22Rv1 (cell line): ENCODE measurements around the gene KIF15.

Experiments used
- H3K27ac ChIP-seq: fragments of 450-650 bp; 2 replicates; pipeline ENCODE4 v1.5.1; 2017
- ZFX ChIP-seq: fragments of 450-650 bp; IDR thresholded peaks from 2 replicates; pipeline ENCODE4 v1.6.1; 2017; ENCODE audit warnings: antibody characterized with exemption, borderline replicate concordance
- TF ChIP-seq, protein P1 (sequence below): fragments of 450-650 bp; IDR thresholded peaks from 2 replicates; pipeline ENCODE4 v1.5.1; 2017; ENCODE audit warnings: mild to moderate bottlenecking

Gene KIF15

DNA sequence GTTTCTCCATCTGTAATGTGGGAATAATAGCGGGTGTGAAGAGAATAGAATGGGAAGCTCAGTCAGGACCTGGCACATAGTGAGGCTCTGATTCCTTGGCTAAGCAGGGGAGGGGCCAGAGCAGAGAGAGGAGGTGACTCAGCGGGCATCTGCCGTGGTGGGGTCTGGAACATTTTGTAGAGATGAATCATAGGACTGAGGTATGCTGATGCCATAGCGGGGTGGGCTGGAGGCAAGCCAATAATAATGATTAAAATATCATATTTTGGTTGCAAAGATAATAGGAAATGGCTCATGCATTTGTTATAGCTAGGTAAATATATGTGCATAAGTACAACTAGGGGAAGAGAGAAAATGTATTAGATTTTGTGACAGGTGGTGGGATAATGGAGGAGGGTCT lies 124.0 kb downstream of the KIF15 start:
- TF ChIP-seq, protein P1, sequence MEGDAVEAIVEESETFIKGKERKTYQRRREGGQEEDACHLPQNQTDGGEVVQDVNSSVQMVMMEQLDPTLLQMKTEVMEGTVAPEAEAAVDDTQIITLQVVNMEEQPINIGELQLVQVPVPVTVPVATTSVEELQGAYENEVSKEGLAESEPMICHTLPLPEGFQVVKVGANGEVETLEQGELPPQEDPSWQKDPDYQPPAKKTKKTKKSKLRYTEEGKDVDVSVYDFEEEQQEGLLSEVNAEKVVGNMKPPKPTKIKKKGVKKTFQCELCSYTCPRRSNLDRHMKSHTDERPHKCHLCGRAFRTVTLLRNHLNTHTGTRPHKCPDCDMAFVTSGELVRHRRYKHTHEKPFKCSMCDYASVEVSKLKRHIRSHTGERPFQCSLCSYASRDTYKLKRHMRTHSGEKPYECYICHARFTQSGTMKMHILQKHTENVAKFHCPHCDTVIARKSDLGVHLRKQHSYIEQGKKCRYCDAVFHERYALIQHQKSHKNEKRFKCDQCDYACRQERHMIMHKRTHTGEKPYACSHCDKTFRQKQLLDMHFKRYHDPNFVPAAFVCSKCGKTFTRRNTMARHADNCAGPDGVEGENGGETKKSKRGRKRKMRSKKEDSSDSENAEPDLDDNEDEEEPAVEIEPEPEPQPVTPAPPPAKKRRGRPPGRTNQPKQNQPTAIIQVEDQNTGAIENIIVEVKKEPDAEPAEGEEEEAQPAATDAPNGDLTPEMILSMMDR = no peak
- TF ChIP-seq ZFX = no peak
- no peak overlapping the region for H3K27ac ChIP-seq

DNA sequence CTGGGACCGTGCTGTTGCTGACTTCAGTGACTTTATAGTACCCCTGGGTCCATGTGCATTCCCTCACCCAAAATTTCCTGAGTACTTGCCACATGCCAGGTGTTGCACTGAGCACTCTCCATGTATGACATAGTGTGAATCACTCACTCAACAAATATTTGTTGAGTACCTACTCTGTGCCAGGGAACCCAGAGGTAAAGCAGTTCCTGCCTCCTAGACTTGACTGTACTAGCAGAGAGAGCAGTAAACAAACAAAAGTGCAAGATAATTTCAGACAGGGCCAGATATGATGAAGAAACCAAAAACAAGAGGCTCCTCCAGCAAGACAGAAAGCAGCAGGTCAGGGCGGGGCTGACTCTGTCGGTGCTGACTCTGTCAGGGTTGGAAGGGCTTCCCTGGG lies 125.0 kb downstream of the KIF15 start:
- TF ChIP-seq, protein P1 = no peak
- TF ChIP-seq ZFX = no peak
- no peak overlapping the region for H3K27ac ChIP-seq

DNA sequence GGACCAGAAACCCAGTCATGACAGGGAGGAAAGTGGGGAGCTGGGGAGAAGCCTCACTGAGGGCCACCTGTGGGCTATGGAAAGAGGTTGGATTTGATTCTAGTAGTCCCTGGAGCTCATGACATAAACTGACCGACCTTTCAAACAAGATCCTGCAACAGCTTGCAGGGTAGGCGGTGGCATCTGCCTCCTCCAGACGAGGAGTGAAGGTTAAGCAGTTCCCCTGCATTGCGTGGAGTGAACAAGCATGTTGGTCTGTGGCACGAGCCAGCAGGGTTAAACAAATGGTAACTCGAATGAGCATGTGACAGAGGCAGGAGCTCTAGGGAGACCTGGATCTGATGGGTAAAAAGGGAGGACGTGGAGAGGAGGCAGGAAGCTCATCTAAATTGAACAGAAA lies 125.5 kb downstream of the KIF15 start:
- TF ChIP-seq ZFX = no peak
- TF ChIP-seq, protein P1 = no peak
- H3K27ac ChIP-seq = no peak overlapping the region

DNA sequence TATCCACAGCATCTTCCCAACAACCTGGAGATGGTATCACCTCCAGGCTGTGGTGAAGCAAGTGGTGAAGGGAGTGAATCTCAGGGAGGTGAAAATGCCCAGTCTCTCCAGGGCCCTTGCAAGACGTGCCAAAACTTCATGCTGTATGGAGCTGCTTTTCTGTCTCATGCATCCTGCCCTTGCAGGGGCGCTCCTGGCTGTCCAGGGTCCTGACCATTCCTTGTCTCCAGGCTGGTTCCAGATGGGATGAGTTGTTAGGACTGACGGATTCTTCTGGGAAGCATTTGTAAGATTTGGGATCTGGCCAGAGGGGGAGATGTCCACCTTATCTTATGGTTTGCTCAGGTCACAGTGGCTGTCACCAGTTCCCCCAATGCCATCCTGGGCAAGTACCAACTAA lies 128.7 kb downstream of the KIF15 start:
- TF ChIP-seq, protein P1 = no peak
- no peak for TF ChIP-seq ZFX
- H3K27ac ChIP-seq = no peak overlapping the region

DNA sequence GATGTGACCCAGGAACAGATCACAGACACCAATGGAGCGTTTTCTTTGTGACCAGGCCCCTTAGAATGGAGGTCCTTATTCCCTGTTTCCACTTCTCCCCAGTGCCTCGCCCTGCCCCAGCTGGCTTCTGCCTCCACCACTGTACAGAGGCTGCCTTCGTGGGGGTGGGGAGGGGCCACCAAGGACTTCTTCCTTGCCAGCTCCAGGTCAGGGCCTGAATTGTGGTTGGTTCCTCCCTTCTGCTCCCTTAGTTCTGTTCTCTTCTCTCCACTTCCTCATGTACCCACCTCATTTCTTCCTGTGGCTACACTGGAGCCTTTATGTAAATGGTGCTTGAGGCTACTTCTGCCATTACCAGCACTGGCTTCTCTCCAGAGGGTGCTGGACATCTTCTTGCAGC lies 129.3 kb downstream of the KIF15 start:
- no peak overlapping the region for H3K27ac ChIP-seq
- TF ChIP-seq, protein P1 = no peak
- no peak for TF ChIP-seq ZFX

DNA sequence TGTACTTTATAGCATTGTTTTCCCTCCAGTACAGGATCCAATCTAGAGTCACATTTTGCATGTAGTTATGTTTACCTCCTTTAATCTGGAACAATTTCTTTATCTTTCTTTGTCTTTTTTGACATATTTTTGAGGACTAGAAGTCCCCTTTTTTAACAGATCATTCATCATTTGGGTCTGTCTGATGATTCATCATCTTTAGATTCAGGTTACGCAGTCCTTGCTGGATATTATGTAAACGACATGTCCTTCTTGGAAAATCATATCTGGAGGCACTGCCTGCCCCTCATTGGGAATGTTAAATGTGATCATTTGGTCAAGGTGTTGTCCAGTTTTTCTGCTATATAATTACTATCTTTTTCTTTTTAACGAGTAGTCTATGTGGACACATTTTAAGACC lies 131.1 kb downstream of the KIF15 start:
- no peak for TF ChIP-seq ZFX
- TF ChIP-seq, protein P1 = no peak
- no peak overlapping the region for H3K27ac ChIP-seq

DNA sequence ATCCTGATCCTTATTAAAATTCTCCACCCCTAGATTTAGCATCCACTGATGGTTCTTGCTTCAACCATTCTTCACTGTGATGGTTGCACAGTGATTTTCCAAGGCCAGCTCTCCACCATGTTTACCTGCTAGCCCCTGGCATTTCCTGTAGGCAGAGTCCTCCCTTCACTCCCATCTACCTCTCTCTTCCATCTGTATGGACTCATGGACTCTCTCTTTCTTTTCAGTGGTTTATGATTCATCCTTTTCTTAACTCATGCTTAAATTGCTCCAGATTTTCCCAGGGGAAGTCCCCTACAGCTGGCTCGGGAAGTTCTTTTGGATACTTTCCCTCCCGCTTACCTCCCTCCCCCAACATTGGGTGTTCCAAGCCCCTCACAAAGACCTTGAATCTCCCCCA lies 131.5 kb downstream of the KIF15 start:
- TF ChIP-seq ZFX = no peak
- TF ChIP-seq, protein P1 = no peak
- no peak overlapping the region for H3K27ac ChIP-seq
